ENCODE results near the gene MED29. TPM values are rescaled to one million over a fixed set of nuclear protein-coding genes. Genes with fewer than 3 reads are reported as not detected.
A peak's percentile ranks its signal among the peaks of the same experiment; 100 is the strongest.

The MED29 gene

DNA sequence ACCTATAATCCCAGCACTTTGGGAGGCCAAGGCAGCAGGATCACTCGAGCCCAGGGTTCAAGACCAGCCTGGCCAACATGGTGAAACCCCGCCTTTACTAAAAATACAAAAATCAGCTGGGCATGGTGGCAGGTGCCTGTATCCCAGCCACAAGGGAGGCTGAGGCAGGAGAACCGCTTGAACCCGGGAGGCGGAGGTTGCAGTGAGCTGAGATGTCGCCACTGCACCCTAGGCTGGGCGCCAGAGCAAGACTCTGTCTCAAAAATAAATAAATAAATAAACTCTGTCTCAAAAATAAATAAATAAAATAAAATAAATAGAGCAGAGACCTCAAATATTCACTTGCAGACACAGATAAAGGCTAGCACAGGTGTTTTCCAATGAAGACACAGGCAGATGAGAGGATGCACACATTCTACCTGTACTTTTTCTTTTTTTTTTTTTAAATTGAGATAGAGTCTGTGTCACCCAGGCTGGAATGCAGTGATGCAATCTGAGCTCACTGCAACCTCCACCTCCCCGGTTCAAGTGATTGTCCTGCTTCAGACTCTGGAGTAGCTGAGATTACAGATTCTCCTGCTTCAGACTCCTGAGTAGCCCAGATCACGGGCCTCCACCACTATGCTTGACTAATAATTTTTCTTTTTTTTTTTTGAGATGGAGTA is 47.2 kb downstream of the MED29 start:
- H3K36me3 ChIP-seq (ENCODE audit: insufficient read depth, low read length): peaks cover 20% of the 10 kb centered on the region
- peaks cover 23% of the 10 kb centered on the region for H3K4me1 ChIP-seq (ENCODE audit: control insufficient read depth, insufficient read depth, low read length)
- no peaks in the 10 kb centered on the region for H3K27me3 ChIP-seq (ENCODE audit: control insufficient read depth, insufficient read depth, low read length)
- no peak overlapping the region for H3K9ac ChIP-seq (ENCODE audit: low read depth, low read length)
- no peak overlapping the region for H3K4me3 ChIP-seq (ENCODE audit: low read length)
- no peak overlapping the region for H3K4me2 ChIP-seq (ENCODE audit: low read length)
- H3K9me3 ChIP-seq (replicated peaks; ENCODE audit: low read length): no peaks in the 10 kb centered on the region

DNA sequence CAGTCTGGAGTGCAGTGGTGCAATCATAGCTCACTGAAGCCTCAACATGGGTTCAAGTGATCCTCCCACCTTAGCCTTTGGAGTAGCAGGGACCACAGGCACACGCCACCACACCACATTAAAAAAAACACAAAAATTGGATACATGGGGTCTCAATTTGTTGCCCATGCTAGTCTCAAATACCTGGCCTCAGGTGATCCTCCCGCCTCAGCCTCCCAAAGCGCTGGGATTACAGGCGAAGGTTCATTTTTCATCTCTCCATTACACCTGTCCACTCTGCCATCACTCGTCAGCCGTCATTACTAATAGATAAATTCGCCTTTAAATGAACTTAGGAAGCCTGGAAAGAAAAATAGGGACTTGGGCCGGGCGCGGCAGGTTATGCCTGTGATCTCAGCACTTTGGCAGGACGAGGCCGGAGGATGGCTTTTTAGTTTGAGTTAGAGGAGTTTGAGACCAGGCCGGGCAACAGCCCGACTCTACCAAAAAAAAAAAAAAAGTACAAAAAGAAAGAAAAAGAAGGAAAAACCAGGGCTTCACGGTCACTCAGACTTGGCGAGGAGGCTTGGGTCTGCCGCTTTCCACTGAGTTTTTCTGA is 53.5 kb downstream of the MED29 start:
- H3K27me3 ChIP-seq (ENCODE audit: control insufficient read depth, insufficient read depth, low read length): no peaks in the 10 kb centered on the region
- peaks cover 26% of the 10 kb centered on the region for H3K4me1 ChIP-seq (ENCODE audit: control insufficient read depth, insufficient read depth, low read length)
- H3K4me2 ChIP-seq (ENCODE audit: low read length): peak overlapping the region; percentile 91
- H3K4me3 ChIP-seq (ENCODE audit: low read length): peak overlapping the region; percentile 87
- H3K9ac ChIP-seq (ENCODE audit: low read depth, low read length): peak overlapping the region; percentile 99
- H3K36me3 ChIP-seq (ENCODE audit: insufficient read depth, low read length): peaks cover 13% of the 10 kb centered on the region
- no peaks in the 10 kb centered on the region for H3K9me3 ChIP-seq (replicated peaks; ENCODE audit: low read length)

DNA sequence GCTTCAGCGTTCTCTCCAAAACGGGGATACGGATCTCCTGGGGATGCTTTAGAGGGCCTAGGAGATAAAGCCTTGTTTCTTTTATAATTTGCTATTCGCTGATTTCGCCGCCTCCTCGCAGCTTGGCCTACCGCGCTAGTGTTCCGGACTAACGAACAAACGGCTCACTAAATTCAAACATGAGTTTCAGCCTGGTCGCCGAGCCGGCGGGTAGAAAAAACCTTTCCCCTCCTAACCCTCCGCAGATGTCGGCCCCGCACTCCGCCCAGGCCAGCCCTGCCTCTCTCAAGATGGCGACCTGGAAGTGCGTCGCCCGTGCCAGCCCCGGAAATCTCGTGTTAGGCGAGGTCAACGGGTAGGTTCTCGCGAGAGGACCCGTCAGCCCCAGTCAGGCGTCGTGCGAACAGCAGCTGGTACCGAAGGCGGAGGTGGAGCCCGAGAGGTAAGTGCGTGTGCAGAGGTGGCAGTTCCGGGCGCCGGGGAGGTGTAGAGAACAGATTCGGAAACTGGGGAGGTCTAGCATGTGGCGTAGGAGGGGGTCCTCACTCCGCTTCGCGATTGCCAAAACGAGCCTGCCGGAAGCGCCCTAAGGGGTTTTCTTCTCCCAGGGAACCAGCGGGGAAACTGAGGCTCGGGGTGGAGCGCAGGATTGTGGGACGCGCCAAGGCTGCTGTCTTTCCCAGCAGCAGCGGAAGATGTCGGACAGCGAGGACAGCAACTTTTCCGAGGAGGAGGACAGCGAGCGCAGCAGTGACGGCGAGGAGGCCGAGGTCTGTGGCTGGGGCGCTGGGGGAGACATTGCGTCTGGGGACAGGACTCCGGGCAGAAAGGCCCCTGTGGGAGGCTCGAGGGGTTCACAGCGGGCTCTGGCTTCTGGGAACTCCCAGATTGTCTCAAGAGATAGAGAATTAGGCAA is 54.3 kb downstream of the MED29 start, which contains the start of gene SUPT5H:
Gene SUPT5H (plus strand): TSS at position 387 of the 916 bp plus-strand sequence. CDS start 309 bp downstream, at position 696.
- Histone ChIP-seq H3K27me3 (ENCODE audit: control insufficient read depth, insufficient read depth, low read length) (no peaks in the 10 kb centered on the region), H3K9me3 (replicated peaks; ENCODE audit: low read length) (no peaks in the 10 kb centered on the region), H3K4me3 (ENCODE audit: low read length) (peak within 1 kb of the TSS; percentile 87), H3K4me2 (ENCODE audit: low read length) (peak within 1 kb of the TSS; percentile 91), H3K9ac (ENCODE audit: low read depth, low read length) (peak within 1 kb of the TSS; percentile 99), H3K4me1 (ENCODE audit: control insufficient read depth, insufficient read depth, low read length) (peaks cover 26% of the 10 kb centered on the region), H3K36me3 (ENCODE audit: insufficient read depth, low read length) (peaks cover 16% of the 10 kb centered on the region)

DNA sequence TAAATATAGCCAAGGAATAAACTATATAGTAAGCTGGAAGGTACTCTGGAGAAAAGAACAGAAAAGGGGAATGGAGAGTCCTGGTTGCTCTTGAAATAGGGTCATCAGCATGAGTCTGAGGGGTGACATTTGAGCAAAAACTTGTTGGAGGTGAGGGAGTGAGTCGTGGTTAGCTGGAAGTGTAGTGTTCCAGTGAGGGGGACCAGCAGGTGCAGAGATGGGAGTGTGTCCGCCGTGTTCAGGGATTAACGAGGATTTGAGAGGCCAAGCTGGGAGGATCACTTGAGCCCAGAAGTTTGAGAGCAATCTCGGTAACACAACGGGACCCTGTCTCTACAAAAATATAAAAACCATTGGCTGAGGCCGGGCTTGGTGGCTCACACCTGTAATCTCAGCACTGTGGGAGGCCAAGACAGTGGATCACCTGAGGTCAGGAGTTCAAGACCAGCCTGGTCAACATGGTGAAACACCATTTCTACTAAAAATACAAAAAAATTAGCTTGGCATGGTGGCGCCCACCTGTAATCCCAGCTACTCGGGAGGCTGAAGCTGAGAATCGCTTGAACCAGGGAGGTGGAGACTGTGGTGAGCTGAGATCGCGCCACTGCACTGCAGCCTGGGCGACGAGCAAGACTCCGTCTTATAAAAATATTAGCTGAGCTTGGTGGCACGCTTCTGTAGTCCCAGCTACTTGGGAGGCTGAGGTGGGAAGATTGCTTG is 55.3 kb downstream of the MED29 start:
- Histone ChIP-seq H3K4me2 (ENCODE audit: low read length) (peak overlapping the region; percentile 91), H3K27me3 (ENCODE audit: control insufficient read depth, insufficient read depth, low read length) (no peaks in the 10 kb centered on the region), H3K4me1 (ENCODE audit: control insufficient read depth, insufficient read depth, low read length) (peaks cover 26% of the 10 kb centered on the region), H3K4me3 (ENCODE audit: low read length) (peak overlapping the region; percentile 87), H3K9ac (ENCODE audit: low read depth, low read length) (peak overlapping the region; percentile 99), H3K9me3 (replicated peaks; ENCODE audit: low read length) (no peaks in the 10 kb centered on the region), H3K36me3 (ENCODE audit: insufficient read depth, low read length) (peaks cover 22% of the 10 kb centered on the region)

DNA sequence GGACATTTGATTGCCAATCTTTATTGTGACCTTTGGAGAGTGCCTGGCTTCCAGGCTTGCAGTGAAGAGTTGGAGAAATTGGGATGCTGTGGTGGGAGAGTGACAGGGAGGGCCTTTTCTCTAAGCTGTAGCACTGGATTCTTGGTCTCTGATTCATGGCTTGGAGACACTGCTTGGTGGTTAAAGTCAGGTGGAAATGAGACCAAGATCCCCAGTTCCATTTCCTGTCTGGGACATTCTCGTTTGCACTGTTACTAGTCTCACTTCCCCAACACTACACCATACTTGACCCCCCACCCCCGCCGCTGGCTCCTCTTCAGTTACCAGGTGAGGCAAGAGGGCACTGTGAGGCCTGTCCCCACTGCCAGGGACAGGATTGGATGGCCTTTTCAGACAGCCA is 57.1 kb downstream of the MED29 start:
- Histone ChIP-seq H3K4me3 (ENCODE audit: low read length) (no peak overlapping the region), H3K9ac (ENCODE audit: low read depth, low read length) (no peak overlapping the region), H3K9me3 (replicated peaks; ENCODE audit: low read length) (no peaks in the 10 kb centered on the region), H3K4me2 (ENCODE audit: low read length) (peak overlapping the region; percentile 34), H3K36me3 (ENCODE audit: insufficient read depth, low read length) (peaks cover 38% of the 10 kb centered on the region), H3K27me3 (ENCODE audit: control insufficient read depth, insufficient read depth, low read length) (no peaks in the 10 kb centered on the region), H3K4me1 (ENCODE audit: control insufficient read depth, insufficient read depth, low read length) (peaks cover 26% of the 10 kb centered on the region)

DNA sequence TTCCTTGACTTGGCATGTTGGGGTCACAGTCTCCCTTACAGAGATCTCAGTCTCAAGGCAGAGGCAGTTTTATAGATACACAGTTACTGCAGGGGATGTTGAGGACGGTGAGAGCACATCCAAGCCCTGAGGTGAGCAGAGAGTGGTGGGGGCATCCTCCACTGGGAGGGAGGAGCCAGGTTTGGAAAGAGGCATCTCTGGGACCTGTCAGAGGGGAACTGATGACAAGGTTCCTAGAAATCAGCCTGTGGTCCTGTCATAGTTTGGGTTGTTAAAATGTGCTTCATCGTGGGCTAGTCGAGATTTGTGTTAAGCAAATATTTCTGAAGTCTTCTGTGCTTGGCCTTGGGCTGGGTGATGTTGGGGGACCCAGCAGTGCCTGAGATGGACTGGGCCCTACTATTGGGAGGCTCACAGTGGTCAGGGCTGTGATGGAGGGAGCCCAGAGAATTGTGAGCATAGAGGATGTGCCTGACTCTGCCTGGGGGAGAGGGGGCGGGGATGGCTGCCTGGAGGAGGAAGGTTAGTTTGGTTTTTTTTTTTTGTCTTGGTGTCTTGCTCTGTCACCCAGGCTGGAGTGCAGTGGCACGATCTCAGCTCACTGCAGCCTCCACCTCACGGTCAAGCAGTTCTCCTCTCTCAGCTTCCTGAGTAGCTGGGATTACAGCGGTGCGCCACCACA is 58.1 kb downstream of the MED29 start:
- Histone ChIP-seq H3K4me3 (ENCODE audit: low read length) (no peak overlapping the region), H3K9ac (ENCODE audit: low read depth, low read length) (no peak overlapping the region), H3K4me2 (ENCODE audit: low read length) (no peak overlapping the region), H3K4me1 (ENCODE audit: control insufficient read depth, insufficient read depth, low read length) (peaks cover 26% of the 10 kb centered on the region), H3K27me3 (ENCODE audit: control insufficient read depth, insufficient read depth, low read length) (no peaks in the 10 kb centered on the region), H3K9me3 (replicated peaks; ENCODE audit: low read length) (no peaks in the 10 kb centered on the region), H3K36me3 (ENCODE audit: insufficient read depth, low read length) (peaks cover 43% of the 10 kb centered on the region)

Small RNAs within 50 kb of the gene (small RNA-seq; reads per million reads assigned to genes)
- gene AC011445.2 (not detected), gene MIR4530 (not detected), gene RN7SL566P (not detected)
